Thymus (tissue), 14 donors: ENCODE measurements around the gene PDGFA. TPM values are rescaled to one million over a fixed set of nuclear protein-coding genes. Genes with fewer than 3 reads are reported as not detected.

ENCODE experiments used
- DNase-seq, 9 donors: peaks; one replicate each; pipeline ENCODE4 v3.0.0-alpha.2; 2013; ENCODE audit warnings: low spot score in 9 of 9, low read depth in 6 of 9, missing footprints in 1 of 9
- H3K27ac ChIP-seq, 2 donors: one replicate each; pipeline ENCODE4 v1.5.1; 2013; ENCODE audit warnings: control low read depth in 1 of 2, low read depth in 1 of 2, low read length in 1 of 2, mild to moderate bottlenecking in 1 of 2, moderate library complexity in 1 of 2
- H3K27me3 ChIP-seq, 2 donors: one replicate each; pipeline ENCODE4 v1.5.1; 2013; ENCODE audit warnings: low read length in 1 of 2; ENCODE audit not compliant: control insufficient read depth in 2 of 2, insufficient read depth in 1 of 2
- H3K36me3 ChIP-seq, 2 donors: one replicate each; pipeline ENCODE4 v1.5.1; 2013; ENCODE audit warnings: low read length in 1 of 2, mild to moderate bottlenecking in 1 of 2, moderate library complexity in 1 of 2; ENCODE audit not compliant: control insufficient read depth in 2 of 2, insufficient read depth in 2 of 2
- H3K4me1 ChIP-seq, 2 donors: one replicate each; pipeline ENCODE4 v1.5.1; 2013; ENCODE audit warnings: low read length in 2 of 2; ENCODE audit not compliant: control insufficient read depth in 2 of 2, insufficient read depth in 2 of 2
- H3K4me3 ChIP-seq, 2 donors: one replicate each; pipeline ENCODE4 v1.5.1; 2013; ENCODE audit warnings: low read length in 2 of 2, control low read depth in 1 of 2, mild to moderate bottlenecking in 1 of 2
- H3K9me3 ChIP-seq, 2 donors: one replicate each; pipeline ENCODE4 v1.5.1; 2013; ENCODE audit warnings: low read length in 1 of 2, mild to moderate bottlenecking in 1 of 2; ENCODE audit not compliant: control insufficient read depth in 2 of 2, insufficient read depth in 1 of 2
- WGBS: extraction: QIAGEN DNeasy Blood & Tissue Kit; methylation state at CpG from one replicate; pipeline ENCODE4 v1.1.7; 2013; 5-methylcytosine and 5-hydroxymethylcytosine counted together
- long read RNA-seq, 10 donors: transcript quantifications; one replicate each; lab custom pipeline, GENCODE V29; 2026
- polyA plus RNA-seq: library from polyadenylated mRNA; stranded (reverse); fragments of 200-250 nt; gene quantifications from one replicate; pipeline ENCODE4 v1.2.3, GENCODE V29; 2013
- total RNA-seq: library from RNA; stranded (reverse); fragments of 120-200 nt; gene quantifications from one replicate; pipeline ENCODE4 v1.2.4, GENCODE V29; 2013
- donor health status: healthy.

Gene PDGFA
- total RNA-seq, result 8.1 TPM
- polyA plus RNA-seq, result 15.1 TPM
- long read RNA-seq, donor 1, result 0 reads
- long read RNA-seq, donor 2, result 0 reads
- long read RNA-seq, donor 3, partial matches to known transcripts, result 0 of 3 reads
- long read RNA-seq, donor 3, other reads (novel, unspliced or antisense), result 0 of 3 reads
- long read RNA-seq, donor 4, partial matches to known transcripts, result 0 of 3 reads
- long read RNA-seq, donor 4, other reads (novel, unspliced or antisense), result 0 of 3 reads
- long read RNA-seq, donor 5, partial matches to known transcripts, result 0 of 4 reads
- long read RNA-seq, donor 5, other reads (novel, unspliced or antisense), result 0 of 4 reads
- long read RNA-seq, donor 6, partial matches to known transcripts, result 0 of 1 reads
- long read RNA-seq, donor 6, other reads (novel, unspliced or antisense), result 0 of 1 reads
- long read RNA-seq, donor 7, result 0 reads
- long read RNA-seq, donor 8, partial matches to known transcripts, result 0 of 1 reads
- long read RNA-seq, donor 8, other reads (novel, unspliced or antisense), result 0 of 1 reads
- long read RNA-seq, donor 9, result 0 reads
- long read RNA-seq, donor 10, partial matches to known transcripts, result 0 of 4 reads
- long read RNA-seq, donor 10, other reads (novel, unspliced or antisense), result 0 of 4 reads

DNA sequence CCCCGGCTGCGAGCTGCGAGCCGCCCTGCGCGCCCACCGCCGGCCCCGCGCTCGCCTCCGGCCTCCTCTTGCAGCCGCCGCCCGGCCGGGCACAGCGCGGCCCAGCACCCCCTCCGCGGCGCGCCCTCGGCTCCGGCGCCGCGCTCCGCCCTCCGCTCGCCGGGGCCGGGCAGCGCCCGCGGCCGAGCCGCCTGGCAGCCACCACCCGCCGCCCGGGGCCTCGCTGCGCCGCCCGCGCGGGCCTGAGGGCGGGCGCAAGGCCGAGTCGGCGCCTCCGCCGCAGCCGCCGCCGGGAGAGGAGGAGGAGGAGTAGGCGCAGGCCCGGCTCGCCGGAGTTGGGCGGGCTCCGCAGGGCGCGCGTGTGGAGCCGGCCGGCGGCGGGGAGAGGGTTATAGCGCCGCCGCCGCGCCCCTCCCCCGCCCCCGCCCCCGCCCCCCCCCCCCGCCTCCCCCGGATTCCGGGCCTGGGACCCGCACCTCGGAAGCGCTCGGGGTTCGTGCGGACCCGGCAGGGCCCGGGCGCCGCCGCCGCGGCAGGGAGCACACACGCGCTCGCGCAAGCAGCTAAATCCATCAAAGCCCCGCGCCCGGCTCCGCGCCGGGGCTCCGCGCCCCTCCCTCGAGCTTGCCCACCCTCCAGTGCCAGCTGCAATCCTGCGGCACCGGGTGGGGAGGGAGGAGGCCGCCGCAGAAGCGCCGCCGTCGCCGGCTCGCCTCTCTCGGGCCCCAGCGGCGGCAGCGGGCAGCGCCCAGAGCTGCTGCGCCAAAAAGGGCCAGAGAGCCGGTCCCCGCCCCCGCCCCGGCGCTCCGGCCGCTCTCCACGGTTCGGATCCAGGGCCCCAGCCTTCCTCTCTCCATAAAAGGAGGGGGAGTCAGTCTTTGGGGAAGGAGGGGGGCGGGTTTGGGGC, at the start of gene PDGFA:
Gene PDGFA, minus strand, starts transcription at position 363 of the 907 bp plus-strand sequence. CDS start 845 bp downstream, outside the sequence.
- Histone ChIP-seq H3K4me3 (peak within 1 kb of the TSS; percentile 26 to 60), H3K9me3 (peaks cover 0 to 6% of the 10 kb centered on the region in 2 donors), H3K27ac (no peak within 1 kb of the TSS), H3K4me1 (peaks cover 6 to 30% of the 10 kb centered on the region in 2 donors), H3K36me3 (no peaks in the 10 kb centered on the region), H3K27me3 (peaks cover 94 to 96% of the 10 kb centered on the region in 2 donors)
- WGBS, result under 1% methylated on average over 123 of the region's 132 CpGs
- peak in 3 of 9 donors; percentile 21 to 49 (median 33) for DNase-seq

DNA sequence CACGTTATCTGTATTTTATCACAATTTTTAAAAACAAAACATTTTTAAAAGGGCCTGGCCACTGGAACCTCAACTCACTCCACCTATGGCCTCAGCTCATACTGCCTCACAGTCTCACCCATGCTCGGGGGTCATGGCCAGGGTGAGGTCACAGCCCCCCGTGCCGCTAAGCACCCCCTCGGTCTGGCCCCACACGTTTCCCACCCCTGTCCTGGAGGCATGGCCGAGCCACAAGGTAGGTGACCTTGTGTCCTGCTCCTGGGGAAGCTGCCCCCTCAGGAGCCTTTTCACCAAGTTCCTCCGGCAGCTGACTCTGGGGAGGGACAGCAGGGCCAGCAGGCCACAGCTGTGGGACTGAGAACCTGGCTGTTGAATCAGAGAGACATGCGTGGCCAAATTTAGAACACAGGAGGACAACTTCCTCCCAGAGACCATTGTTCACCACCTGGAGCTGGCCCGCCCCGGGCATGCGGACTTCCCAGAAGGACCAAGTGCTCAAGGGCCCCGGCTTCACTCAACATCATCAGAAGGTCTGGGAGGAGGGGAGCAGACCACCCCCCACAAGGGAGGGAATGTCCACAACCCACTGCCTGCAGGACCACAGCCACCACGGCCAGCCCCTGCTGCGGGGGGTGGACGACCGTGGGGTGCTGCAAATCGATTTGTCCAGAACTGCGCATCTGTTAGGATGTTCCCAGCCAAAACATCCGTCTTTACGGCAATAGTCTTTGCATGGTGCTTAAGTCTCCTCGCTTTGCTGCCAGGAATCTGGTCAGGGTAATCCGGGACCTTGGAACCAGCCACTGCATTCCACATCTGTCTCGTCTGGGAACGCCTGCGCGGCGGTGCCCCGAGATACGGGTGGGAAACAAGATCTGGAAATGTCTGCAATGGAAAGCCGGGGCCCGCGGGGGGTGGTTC, 48.6 kb upstream of the PDGFA start:
- no peaks in the 10 kb centered on the region for H3K9me3 ChIP-seq
- H3K4me1 ChIP-seq, result peaks cover 0 to 4% of the 10 kb centered on the region in 2 donors
- no peaks in the 10 kb centered on the region for H3K36me3 ChIP-seq
- no peaks in the 10 kb centered on the region for H3K27me3 ChIP-seq
- WGBS, result 95% methylated on average over 33 of the region's 33 CpGs
- no peak overlapping the region for H3K27ac ChIP-seq
- DNase-seq, result no peak
- H3K4me3 ChIP-seq, result no peak overlapping the region

DNA sequence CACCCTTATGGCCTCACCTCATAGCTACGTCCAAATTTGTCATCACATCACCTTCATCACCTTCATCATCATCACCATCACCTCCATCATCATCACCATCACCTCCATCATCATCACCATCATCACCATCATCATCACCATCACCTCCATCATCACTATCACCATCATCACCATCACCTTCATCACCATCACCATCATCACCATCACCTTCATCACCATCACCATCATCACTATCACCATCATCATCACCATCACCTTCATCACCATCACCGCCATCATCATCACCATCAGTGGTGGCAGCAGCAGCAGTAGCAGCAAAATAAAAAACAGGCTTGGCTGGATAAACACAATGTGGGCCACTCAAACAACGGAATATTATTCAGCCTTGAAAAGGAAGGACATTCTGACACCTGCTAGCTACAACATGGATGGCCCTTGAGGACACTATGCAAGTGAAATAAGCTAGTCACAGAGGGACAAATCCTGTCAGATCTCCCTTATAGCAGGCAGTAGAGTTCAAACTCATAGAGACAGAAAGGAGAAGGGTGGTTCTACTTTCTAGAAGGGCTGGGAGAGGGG, 47.7 kb upstream of the PDGFA start:
- H3K9me3 ChIP-seq, result no peaks in the 10 kb centered on the region
- 96% methylated on average over 2 of the region's 3 CpGs for WGBS
- no peak overlapping the region for H3K27ac ChIP-seq
- no peak overlapping the region for H3K4me3 ChIP-seq
- DNase-seq, result no peak
- no peaks in the 10 kb centered on the region for H3K27me3 ChIP-seq
- H3K36me3 ChIP-seq, result no peaks in the 10 kb centered on the region
- no peaks in the 10 kb centered on the region for H3K4me1 ChIP-seq

DNA sequence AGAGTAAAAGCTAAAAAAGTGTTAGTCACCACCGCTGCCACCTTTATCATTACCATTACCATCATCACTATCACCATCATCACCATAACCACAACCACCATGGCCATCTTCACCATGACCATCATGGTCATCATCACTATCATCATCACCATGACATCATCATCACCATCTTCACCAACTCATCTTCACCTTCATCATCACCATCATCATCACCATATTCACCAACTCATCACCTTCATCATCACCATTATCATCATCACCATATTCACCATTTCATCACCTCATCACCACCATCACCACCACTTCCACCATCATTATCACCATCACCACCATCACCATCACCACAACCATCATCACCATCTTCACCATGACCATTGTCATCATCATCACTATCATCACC, 46.5 kb upstream of the PDGFA start:
- no peak for DNase-seq
- Histone ChIP-seq H3K4me3 (no peak overlapping the region), H3K4me1 (no peaks in the 10 kb centered on the region), H3K27ac (no peak overlapping the region), H3K36me3 (no peaks in the 10 kb centered on the region), H3K27me3 (no peaks in the 10 kb centered on the region), H3K9me3 (no peaks in the 10 kb centered on the region)
- 100% methylated on average over 1 of the region's 1 CpG for WGBS

DNA sequence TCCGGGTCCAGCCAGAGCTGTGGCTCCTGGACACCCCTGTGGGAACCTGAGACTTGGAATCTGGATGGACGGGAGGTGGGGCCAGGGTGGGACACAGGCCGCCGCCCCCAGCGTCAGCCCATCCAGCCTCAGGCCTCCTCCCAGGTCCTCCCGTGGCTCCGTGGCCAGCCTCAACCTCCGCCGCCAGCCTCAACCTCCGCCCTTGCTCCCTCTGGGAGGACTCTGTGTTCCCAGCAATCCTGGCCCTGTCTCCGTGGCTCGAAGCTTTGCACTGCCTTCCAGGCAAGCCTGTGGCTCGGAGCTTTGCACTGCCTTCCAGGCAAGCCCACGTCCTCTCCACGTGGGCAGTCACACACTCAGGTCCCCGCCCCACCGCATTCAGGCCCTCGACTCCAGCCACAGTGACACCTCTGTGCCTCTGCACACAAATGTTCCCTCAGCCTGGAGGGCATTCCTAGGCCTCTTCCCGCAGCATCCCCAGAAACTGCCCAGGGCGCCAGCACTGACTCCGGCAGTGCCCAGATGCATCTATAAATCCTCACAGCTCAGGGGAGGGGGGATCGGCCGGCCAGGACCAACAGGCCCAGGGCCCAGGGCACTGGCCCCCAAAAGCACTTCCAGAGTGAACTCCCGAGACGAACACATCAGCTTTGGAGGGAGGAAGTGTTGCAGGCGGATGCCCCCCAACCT, 44.7 kb upstream of the PDGFA start:
- H3K4me1 ChIP-seq, result no peaks in the 10 kb centered on the region
- no peaks in the 10 kb centered on the region for H3K9me3 ChIP-seq
- H3K27me3 ChIP-seq, result no peaks in the 10 kb centered on the region
- H3K4me3 ChIP-seq, result no peak overlapping the region
- 97% methylated on average over 26 of the region's 26 CpGs for WGBS
- no peak for DNase-seq
- no peak overlapping the region for H3K27ac ChIP-seq
- no peaks in the 10 kb centered on the region for H3K36me3 ChIP-seq

DNA sequence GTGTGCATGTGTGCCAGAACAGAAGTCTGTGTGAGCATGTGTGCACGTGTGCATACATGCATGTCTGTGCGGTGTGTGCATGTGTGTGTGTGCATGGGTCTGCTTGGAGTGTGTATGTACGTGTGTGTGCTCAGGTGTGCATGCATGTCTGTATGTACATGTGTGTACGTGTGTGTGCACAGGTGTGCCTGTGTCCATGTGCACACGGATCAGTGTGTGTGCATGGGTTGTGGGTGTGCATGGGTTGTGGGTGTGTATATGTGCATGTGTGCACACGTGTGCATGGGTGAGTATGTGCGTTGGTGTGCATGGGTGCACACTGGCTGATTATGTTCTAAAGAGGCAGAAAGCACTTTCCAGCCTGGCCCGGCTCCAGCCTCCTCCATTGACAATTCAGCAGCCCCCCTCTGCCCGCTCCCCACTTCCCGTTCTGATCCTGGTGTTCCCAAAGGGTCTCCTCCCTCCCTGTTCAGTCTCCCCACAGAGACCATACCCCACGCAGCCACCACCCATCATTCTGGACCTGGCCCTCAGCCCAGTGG, 44.1 kb upstream of the PDGFA start:
- Histone ChIP-seq H3K27ac (no peak overlapping the region), H3K27me3 (no peaks in the 10 kb centered on the region), H3K36me3 (no peaks in the 10 kb centered on the region), H3K4me3 (no peak overlapping the region), H3K9me3 (no peaks in the 10 kb centered on the region), H3K4me1 (no peaks in the 10 kb centered on the region)
- DNase-seq, result no peak
- WGBS, result 96% methylated on average over 11 of the region's 11 CpGs

DNA sequence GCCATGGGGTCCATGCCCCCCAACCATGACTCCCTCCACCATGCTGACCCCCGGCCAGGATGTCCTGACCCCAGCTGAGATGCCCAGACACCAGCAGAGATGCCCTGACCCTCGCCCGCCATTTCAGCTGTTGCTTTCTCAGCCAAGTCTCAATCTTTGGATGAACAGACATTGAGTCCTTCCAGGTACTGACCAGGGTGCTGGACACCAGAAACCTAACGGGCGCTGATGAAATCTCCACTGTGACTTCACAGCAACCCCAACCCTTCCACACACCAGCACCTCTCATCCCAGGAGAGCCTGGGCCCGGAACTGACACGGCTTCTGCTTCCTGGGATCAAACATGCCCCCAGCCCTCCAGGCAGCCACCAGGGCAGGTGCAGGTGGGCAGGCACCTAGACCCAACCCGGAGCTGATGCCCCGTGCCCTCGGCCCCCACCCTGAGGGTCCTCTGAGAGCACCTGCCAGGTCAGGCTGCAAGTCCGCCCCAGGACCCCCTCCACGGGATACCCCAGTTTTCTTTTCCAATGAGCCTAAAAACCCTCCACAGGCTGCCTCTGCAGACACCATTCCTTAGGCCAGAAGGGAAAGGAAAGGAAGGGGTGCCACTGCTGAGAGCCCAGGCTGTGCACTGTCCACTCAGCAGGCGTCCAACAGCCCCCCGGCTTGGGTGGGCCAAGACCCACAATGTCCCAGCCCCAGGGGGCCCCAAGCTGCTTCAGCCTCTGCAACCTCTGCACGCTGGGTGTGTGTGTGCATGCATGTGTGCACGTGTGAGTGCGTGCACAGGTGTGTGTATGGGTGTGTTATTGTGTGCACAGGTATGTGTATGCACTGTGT, 43.4 kb upstream of the PDGFA start:
- H3K36me3 ChIP-seq, result no peaks in the 10 kb centered on the region
- H3K9me3 ChIP-seq, result no peaks in the 10 kb centered on the region
- no peak overlapping the region for H3K27ac ChIP-seq
- no peak overlapping the region for H3K4me3 ChIP-seq
- 95% methylated on average over 17 of the region's 17 CpGs for WGBS
- DNase-seq, result no peak
- no peaks in the 10 kb centered on the region for H3K4me1 ChIP-seq
- H3K27me3 ChIP-seq, result no peaks in the 10 kb centered on the region
